ENCODE results near the gene DPP7. TPM values are rescaled to one million over a fixed set of nuclear protein-coding genes. Genes with fewer than 3 reads are reported as not detected.

Gene DPP7
- total RNA-seq, 1 donor from 2014 or later = 259 TPM

DNA sequence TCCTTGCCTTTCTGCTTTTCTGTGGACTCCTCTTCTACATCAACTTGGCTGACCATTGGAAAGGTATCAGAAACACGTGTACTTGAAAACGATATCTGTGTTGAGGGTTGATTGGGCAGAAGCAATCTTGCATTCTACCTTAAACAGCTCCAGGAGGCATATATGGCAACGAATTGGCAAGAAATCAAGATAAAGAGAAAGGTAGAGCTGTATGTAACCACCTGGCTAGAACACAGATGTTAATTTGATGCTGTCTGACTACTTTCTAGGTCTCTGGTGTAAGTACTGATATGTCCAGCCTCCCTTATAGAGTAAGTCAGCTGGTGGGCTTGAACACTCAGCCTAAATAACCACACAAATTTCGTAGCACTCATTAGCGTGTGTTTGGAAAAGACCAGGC, 26.4 kb downstream of the DPP7 start:
- H3K4me1 Mint-ChIP-seq = peaks cover 42% of the 10 kb centered on the region
- H3K27me3 Mint-ChIP-seq = no peaks in the 10 kb centered on the region
- intact Hi-C loops (cut with micrococcal nuclease) = loop anchor here (5.0 kb wide), 1 partner anchor 464 kb away; the partner anchor contains the start of genes MRPL41 and PNPLA7
- peak overlapping the region; percentile 84 for H3K4me3 Mint-ChIP-seq
- TF ChIP-seq, protein P1, sequence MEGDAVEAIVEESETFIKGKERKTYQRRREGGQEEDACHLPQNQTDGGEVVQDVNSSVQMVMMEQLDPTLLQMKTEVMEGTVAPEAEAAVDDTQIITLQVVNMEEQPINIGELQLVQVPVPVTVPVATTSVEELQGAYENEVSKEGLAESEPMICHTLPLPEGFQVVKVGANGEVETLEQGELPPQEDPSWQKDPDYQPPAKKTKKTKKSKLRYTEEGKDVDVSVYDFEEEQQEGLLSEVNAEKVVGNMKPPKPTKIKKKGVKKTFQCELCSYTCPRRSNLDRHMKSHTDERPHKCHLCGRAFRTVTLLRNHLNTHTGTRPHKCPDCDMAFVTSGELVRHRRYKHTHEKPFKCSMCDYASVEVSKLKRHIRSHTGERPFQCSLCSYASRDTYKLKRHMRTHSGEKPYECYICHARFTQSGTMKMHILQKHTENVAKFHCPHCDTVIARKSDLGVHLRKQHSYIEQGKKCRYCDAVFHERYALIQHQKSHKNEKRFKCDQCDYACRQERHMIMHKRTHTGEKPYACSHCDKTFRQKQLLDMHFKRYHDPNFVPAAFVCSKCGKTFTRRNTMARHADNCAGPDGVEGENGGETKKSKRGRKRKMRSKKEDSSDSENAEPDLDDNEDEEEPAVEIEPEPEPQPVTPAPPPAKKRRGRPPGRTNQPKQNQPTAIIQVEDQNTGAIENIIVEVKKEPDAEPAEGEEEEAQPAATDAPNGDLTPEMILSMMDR (IDR thresholded peaks at IDR 0.05) = no peak
- DNase-seq (no peak), ATAC-seq (ENCODE audit: low read depth) (no peak)
- CTCF ChIA-PET = interaction anchor here (1.3 to 2.1 kb wide), 3 partner anchors 8 to 59 kb away, joined by 3 to 6 read pairs (median 5); partner anchors contain the start of gene NPDC1
- POLR2A ChIA-PET = interaction anchor here (0.6 to 2.0 kb wide), 5 partner anchors 44 to 189 kb away, joined by 3 to 4 read pairs (median 4); partner anchors contain the start of gene TUBB4B
- H3K36me3 Mint-ChIP-seq (ENCODE audit: low read depth) = peaks cover 32% of the 10 kb centered on the region
- no peaks in the 10 kb centered on the region for H3K9me3 Mint-ChIP-seq
- H3K27ac Mint-ChIP-seq = peak overlapping the region; percentile 63

DNA sequence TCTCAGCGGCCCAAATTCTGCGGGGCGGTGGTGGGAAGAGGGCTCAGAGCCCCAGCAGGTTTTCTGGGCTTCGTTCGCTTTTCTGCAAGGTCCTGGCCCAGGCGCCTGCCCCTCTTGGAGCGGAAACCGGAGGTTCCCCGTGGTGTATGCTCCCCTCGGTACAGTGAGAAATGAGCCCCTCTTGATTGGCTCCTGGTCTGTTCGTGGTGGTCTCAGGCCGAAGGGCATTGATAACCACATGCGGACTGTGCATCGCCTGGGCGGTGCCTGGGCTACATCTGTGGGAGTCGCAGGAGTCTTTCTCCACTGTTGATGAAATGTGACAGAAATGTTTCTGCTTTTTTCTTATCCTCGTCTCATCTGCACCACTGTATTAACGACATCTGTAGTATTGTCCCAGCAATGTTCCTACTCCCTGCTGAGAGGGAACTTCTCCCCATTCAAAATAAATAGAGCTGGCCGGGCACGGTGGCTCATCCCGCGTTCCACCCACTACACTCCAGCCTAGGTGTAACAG, 27.1 kb downstream of the DPP7 start:
- Mint-ChIP-seq H3K36me3 (ENCODE audit: low read depth) (peaks cover 29% of the 10 kb centered on the region), H3K4me3 (peak overlapping the region; percentile 84), H3K27ac (peak overlapping the region; percentile 86), H3K9me3 (no peaks in the 10 kb centered on the region), H3K27me3 (no peaks in the 10 kb centered on the region), H3K4me1 (peaks cover 46% of the 10 kb centered on the region)
- ChIA-PET CTCF (interaction anchor here (0.8 to 2.1 kb wide), 8 partner anchors 8 to 346 kb away, joined by 3 to 6 read pairs (median 4); partner anchors contain the start of genes NPDC1 and SAPCD2), POLR2A (interaction anchor here (0.6 to 2.8 kb wide), 24 partner anchors 8 to 346 kb away, joined by 3 to 40 read pairs (median 6); partner anchors contain the start of genes ANAPC2, EXD3, FUT7 and NDOR1)
- intact Hi-C loops (cut with micrococcal nuclease) = loop anchor here (1.0 to 5.0 kb wide), 7 partner anchors 8 to 465 kb away; partner anchors contain the start of genes DPP7, EXD3, MRPL41 and NOXA1
- DNase-seq (no peak), ATAC-seq (ENCODE audit: low read depth) (no peak)
- TF ChIP-seq, protein P1 (IDR thresholded peaks at IDR 0.05) = no peak

DNA sequence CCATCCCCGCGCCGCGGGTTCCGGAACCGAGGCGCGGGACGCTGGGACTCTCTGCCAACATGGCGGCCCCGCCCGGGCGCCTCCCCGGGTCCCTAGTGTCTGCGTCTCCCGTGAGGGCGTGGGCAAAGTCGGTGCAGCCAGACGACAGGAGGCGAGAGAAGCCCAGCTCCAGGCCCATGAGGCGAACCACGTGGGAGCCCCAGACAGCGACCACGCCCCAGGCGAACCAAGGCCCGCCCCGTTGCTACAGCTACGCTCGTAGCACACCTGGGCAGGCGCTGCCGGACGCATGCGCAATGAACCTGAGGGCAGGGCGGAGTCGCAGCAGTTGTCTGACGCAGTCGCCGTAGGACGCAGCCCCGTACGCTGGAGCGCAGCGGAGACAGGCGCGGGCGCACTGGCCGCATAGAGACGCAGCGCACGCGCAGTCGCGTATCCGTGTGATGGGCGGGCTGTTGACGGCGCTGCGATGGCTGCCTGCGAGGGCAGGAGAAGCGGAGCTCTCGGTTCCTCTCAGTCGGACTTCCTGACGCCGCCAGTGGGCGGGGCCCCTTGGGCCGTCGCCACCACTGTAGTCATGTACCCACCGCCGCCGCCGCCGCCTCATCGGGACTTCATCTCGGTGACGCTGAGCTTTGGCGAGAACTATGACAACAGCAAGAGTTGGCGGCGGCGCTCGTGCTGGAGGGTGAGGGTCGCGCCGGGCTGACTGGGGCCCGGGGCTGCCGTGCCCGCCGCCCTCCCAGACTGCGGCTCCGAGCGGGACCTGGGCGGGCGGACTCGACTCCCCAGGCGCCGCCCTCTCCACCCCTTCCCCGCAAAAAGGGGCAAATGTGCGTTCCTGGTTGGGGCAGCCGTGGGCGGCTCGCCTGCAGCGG, 27.8 kb downstream of the DPP7 start, which contains the start of gene MAN1B1:
TSS of gene MAN1B1 (plus strand) at position 455 of the 878 bp plus-strand sequence. CDS start at position 470, 15 bp downstream.
- DNase-seq (peak; percentile 98), ATAC-seq (ENCODE audit: low read depth) (peak; percentile 77)
- peaks cover 49% of the 10 kb centered on the region for H3K4me1 Mint-ChIP-seq
- H3K9me3 Mint-ChIP-seq = no peaks in the 10 kb centered on the region
- peaks cover 31% of the 10 kb centered on the region for H3K36me3 Mint-ChIP-seq (ENCODE audit: low read depth)
- ChIA-PET POLR2A (interaction anchor here (0.6 to 2.8 kb wide), 37 partner anchors 9 to 345 kb away, joined by 3 to 40 read pairs (median 4); partner anchors contain the start of genes ANAPC2, DPP7, EXD3 and FUT7), CTCF (interaction anchor here (0.8 to 2.1 kb wide), 10 partner anchors 9 to 345 kb away, joined by 3 to 7 read pairs (median 4); partner anchors contain the start of genes ANAPC2, SAPCD2 and SSNA1)
- intact Hi-C loops (cut with micrococcal nuclease) = loop anchor here (1.0 to 5.0 kb wide), 8 partner anchors 9 to 466 kb away; partner anchors contain the start of genes DPP7, EXD3, MRPL41 and NOXA1
- no peaks in the 10 kb centered on the region for H3K27me3 Mint-ChIP-seq
- H3K27ac Mint-ChIP-seq = peak within 1 kb of the TSS; percentile 97
- TF ChIP-seq, protein P1 (IDR thresholded peaks at IDR 0.05) = no peak
- H3K4me3 Mint-ChIP-seq = peak within 1 kb of the TSS; percentile 93

DNA sequence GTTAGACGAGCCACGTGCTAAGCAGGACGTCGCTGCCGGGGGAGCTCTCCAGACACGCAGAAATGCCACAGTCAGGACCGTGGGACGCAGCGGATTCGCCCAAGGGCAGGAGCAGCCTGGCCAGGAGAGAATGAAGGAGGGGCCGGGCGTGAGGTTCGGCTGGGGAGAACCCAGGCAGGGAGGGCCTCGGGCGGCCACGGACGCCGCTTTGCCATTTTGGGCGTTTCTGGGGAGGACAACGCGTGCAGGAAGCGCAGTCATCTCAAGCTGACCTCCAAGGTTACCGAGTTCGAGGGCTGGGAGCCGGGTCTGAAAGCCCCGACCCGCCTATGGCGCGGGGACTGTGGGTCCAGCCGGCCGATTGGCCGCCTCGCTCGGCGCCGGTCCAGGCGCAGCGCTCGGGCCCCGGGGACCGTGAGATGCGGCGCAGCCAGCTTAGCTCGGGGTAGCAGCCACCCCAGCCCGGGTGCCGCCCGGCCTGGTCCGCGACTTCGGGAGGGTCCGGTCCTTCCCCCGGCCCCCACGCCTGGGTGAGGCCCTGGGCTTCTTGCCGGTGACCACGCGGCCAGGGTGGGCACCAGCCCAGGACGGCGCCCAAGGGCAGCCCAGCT, 28.5 kb downstream of the DPP7 start:
- TF ChIP-seq, protein P1 (IDR thresholded peaks at IDR 0.05) = no peak
- ATAC-seq (ENCODE audit: low read depth) (no peak), DNase-seq (peak; percentile 48)
- Mint-ChIP-seq H3K27me3 (no peaks in the 10 kb centered on the region), H3K9me3 (no peaks in the 10 kb centered on the region), H3K4me1 (peaks cover 51% of the 10 kb centered on the region), H3K4me3 (peak overlapping the region; percentile 93), H3K27ac (peak overlapping the region; percentile 97), H3K36me3 (ENCODE audit: low read depth) (peaks cover 35% of the 10 kb centered on the region)
- intact Hi-C loops (cut with micrococcal nuclease) = loop anchor here (1.0 to 5.0 kb wide), 6 partner anchors 9 to 466 kb away; partner anchors contain the start of genes EXD3, MRPL41, NOXA1 and PNPLA7
- CTCF ChIA-PET = interaction anchor here (0.8 to 2.1 kb wide), 5 partner anchors 10 to 151 kb away, joined by 3 to 7 read pairs (median 5); partner anchors contain the start of genes ANAPC2 and SSNA1
- POLR2A ChIA-PET = interaction anchor here (0.6 to 2.8 kb wide), 36 partner anchors 9 to 345 kb away, joined by 3 to 40 read pairs (median 4); partner anchors contain the start of genes ANAPC2, DPP7, FUT7 and LCN8
